Right hindlimb (tissue), 1 donor: Measurements from ENCODE around the gene CDH13.

Experiments used
- DNase-seq: peaks from one replicate; pipeline ENCODE4 v3.0.0-alpha.2; 2018

Gene CDH13

GRCh38 chr16:83269541-83269940, 642.8 kb downstream of the CDH13 start:
- DNase-seq: no peak

- no peak for DNase-seq
Measured at GRCh38 chr16:83270061-83270460, 643.3 kb downstream of the CDH13 start.

DNA sequence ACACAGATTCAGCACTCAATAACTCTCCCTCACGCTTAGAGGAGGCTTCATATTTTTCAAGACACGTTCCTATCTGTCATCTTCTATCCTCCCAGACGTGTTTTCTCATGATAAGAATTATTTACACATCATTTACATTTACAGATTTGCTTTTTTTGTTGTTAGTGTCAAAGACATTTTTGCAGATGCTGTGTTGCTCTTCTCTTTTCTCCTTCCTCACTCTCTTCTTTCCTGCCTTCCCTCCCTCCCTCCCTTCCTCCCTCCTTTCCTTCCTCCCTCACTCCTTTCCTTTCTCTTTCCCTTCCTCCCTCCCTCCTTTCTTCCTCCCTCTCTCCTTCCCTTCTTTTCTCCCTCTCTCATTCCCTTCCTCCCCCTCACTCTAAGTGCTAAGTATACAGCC, 643.9 kb downstream of the CDH13 start:
- no peak for DNase-seq

DNA sequence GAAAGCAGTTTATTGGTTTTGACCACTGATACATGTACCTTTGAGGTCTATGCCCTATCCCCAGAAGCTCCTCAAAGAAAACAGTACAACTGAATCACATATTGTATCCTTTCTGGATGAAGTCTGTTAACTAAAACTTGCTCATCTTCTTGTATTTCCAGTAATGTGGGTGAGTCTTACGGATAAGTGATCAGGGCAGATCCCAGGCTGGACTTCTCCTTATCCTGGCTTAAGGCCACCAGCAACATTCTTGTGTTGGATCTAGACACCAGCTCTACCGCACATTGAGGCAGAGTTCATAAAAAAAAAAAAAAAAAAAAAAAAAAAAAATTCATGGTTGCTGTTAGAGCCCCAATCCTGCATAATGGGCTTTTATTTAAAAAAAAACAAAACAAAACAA, 644.4 kb downstream of the CDH13 start:
- DNase-seq: no peak

DNA sequence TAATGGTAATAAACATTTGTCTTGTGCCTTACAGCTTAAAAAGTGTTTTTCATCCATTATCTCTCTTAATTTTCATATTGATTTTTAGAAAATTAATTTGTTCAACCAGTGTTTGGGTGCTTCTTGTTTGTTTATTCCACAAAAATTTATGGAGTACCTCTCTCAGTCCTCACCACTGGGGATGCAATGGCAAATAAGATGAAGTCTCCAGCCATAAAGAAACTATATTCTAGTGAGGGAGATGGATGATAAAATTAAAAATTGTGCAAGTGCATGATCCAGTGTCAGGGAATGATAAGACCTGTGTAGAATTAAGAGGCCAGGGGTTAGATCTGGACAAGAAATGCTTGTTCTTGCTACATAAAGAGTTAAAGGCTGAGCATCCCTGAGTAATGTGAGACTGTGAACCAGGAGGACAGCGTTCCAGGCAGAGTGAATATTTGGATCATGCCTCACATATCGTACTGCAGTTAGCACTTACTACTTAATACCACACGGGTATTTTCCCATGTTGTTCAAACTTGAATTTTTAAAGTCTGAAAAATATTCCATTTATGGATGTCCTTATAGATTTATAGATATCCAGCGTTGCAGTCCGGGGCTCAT, 645.3 kb downstream of the CDH13 start:
- no peak for DNase-seq

DNA sequence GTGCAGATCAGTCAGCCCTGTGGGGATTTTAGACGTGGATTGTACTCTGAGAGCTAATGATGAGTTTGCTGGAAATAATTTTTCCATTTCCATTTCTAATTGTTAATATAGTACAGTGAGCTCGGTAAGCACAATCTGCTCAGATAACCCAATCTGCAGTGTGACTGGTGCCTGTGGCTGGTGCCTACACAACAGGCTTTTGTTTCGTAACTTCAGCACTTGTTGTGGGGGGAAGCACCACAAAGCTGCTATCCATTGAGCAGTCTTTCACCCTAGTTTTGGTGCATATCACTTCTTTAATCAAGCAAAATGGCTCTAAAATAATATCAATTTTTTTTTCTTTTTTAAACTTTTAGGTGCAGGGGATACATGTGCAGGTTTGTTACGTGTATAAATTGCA, 646.1 kb downstream of the CDH13 start:
- no peak for DNase-seq

DNA sequence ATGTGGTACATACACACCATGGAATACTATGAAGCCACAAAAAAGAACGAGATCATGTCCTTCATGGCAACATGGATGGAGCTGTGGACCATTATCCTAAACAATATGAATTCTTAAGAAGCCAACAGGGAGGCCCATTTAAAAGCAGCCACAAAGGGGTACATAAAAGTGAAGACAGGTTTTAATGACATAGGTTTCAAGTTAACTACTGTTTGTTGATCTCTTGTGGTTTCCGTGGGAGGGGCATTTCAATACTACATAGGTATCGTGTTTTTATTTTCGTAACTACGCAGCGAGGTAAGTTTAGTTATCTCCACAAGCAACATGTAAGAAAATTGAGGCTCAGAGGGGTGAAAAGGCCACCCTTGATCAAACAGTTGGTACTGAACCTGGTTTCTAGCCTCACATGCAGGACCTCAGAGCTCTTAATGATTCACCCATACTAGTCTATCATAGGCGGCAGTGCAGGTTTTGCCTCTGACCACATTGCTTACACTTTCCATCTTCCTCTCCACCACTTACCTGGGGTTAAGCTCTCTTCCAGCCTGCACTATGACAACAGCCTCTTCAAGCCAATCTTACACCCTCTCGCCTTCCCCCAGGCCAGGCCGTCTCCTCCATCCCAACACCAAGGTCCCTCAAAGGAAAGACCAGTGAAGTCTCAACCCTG, 646.9 kb downstream of the CDH13 start:
- no peak for DNase-seq

GRCh38 chr16:83279251-83279650, 652.5 kb downstream of the CDH13 start:
- no peak for DNase-seq

GRCh38 chr16:83285921-83286320, 659.2 kb downstream of the CDH13 start:
- no peak for DNase-seq

GRCh38 chr16:83296505-83296904, 669.7 kb downstream of the CDH13 start:
- DNase-seq: no peak

GRCh38 chr16:83298541-83298940, 671.8 kb downstream of the CDH13 start:
- DNase-seq: no peak

- DNase-seq: no peak
Measured at GRCh38 chr16:83300326-83300725, 673.6 kb downstream of the CDH13 start.

DNA sequence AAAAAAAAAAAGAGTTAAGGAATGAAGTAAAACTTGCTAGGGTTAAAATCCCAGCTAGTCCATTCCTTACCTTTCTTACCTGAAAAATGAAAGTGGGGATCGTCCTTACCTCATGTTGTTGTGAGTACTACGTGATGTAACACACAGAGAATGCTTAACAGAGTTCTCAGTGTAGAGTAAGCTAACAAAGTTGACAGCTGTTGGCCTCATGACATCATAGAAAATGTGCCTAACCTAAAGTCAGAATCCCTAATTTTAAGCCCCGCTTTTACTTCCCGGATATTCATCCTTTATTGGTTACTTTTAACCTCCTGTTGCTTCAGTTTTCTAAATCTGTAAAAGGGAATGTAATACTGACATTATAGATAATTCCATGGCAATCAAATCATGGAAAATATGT, 675.2 kb downstream of the CDH13 start:
- DNase-seq: no peak

DNA sequence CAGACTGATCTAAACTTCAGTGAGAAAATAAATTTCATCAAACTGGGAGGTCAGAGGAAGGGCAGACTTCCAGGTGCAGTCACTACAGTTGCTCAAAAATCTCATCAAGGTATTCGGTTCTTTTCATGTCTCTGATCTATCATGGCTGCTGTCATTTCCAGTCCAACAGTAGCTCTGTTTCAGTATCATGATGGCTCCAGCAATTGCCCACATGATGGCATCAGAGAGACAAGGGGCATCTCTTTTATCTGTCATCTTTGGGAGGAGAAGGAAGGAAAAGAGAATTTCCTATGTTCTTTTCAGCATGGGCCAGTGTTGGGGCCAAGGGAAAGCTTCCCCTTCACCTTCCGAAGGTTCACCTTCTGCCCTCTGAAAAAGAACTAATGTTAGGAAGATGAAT, 676.1 kb downstream of the CDH13 start:
- DNase-seq: no peak

DNA sequence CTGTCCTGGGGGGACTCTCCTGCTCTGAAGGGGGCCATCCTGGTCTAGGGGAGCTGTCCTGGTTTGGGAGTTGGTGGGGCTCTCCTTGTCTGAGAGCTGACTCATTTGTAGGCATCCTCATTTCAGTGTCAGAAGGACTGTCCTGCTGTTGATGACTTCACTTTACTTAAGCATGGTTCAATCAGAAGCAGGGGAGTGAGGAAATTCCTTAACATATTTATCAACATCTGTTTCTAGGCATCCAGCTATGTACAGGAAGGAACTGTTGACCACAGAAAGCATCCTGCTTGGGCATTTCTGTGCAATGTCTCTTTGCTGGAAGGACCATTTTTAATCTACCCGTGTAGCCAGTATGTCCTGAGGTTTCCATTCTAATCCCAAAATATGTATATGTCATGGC, 678.3 kb downstream of the CDH13 start:
- DNase-seq: no peak

DNA sequence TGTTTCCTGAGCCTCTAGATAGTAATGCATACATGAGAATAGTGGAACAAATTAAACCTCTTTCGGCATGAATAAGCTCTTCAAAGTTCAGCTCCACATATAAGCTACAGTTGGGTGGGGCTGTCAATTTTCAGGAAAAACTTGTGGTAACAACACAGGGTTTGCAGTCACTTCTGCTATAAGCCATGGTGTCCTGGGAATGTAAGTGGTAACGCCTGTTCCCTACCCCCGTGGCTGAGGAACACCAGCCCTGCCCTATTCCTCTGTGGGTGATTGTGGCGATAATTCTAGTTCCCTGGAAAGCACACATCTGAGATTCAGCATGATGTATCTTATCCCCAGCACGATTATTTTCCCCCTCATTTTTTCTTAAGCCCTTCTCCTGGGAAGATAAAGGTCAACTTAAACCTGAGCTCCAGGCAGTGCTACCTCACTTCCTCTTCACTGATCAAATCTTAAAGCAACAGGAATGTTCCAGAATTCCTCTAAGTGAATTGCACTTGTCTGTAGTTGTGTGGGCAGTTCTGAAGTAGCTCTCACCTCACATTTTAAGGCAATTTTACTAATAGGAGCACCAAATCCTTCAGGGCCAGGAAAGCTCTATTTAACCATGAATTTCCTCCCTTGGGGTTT, 680.3 kb downstream of the CDH13 start:
- no peak for DNase-seq

DNA sequence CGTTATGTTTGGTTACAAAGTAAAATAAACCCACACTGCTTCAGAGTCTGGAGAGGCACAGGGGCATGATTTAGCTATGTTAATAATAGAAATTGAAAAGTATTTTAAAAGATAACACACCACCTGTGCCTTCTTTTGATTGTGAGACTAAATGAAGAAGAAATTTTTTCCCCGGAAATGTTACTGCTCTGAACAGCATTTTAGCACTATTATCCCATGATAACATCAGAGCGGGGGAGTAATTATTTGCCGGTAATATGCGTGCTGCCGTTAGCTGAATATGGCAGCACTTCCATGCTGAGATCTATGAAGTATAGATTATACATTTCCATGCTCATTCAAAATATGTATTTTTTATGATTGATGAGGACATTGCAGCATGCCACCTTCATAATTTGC, 680.8 kb downstream of the CDH13 start:
- no peak for DNase-seq

DNA sequence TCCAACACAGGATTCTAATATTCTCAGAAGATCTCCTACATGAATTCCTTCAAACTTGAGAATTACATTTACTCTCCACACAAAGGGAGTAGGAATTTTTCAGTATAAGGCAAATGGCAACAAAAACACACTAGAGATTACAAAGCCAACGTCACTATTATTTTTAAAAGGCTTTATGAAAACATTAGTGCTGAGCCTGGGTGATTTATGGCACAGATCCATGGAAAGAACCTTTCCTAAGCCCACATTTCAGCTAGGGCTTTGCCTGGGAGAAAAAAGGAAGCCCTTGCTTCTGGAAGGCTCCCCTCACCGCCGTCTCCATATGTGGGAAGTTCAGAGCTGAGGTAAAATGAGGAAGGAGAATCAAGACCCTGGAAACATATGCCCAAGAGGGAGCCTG, 681.6 kb downstream of the CDH13 start:
- DNase-seq: no peak

DNA sequence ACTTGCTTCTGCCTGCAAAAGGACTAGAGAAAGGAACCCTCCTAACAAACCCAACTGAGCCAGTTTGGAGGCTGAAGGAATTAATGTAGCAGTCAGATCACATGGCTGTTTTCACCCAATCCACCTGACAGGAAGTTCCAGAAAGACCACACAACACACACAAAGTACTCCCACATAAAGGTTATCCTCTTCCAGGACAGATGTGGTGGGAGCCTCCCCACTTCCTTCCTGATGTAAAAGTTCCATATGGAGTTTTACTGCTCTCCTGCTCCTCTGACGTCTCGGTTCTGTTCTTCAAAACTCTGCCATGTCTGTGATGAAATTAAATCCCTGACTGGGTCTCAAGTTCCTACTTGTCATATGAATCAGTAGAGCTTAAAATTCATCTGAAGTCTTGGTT, 684.0 kb downstream of the CDH13 start:
- DNase-seq: no peak

- no peak for DNase-seq
Measured at GRCh38 chr16:83312015-83312717, 685.4 kb downstream of the CDH13 start.

GRCh38 chr16:83312718-83313245, 686.0 kb downstream of the CDH13 start:
- no peak for DNase-seq

DNA sequence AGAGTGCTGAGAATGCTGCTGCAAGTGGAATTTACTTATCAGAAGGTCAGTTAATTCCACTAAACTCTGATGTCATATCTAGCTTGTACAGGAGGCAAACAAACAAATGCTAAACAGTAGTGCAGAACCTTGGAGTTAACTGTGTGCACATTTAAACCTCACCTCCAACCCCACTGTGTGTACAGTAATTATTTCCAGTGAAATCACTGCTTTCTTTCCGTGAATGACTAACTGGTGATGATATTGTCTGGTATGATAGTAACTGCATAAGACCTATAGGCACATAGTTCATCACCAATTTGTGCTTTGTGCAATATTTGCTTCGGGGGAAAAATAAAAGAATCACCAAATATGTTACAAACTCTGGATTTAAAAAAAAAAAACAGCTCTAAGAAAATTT, 688.5 kb downstream of the CDH13 start:
- no peak for DNase-seq

DNA sequence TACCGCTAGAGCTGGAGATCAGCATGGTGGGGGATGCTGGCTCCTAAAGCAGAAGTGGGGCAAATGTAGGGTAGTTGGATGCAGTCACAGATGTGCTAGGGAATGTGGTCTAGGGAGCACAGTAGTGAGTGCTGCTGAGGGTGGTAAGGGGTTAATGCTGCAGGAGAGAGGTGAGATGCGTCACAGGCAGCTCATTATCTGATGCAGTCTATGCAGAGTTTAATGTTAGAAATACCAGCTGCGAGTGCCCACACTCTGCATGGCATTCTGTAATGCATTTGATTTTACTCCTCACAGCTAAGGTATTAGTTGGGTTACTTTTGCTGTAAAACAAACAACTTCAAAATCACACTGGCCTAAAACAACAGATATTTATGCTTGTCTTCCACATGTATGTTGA, 689.7 kb downstream of the CDH13 start:
- no peak for DNase-seq

DNA sequence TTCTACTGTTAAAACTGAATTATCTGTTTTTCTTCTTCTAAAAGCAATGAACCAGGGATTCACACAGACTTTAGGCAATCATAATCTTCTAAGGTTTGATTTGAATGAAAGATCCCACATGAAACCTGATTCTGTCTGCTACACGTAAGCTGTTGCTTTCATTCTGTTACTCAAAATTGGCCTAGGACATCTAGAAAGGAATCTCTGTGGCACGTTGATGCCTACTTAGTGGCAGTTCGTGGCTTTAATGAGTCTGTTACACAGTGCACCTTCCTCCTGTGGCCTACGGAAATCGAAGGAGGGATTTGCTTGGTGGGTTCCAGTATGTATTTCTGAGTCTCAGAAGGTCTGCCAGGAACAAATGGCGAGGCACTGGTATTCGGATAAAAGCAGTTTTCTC, 691.6 kb downstream of the CDH13 start:
- DNase-seq: no peak
